IgD-negative memory B cell (primary cell): ENCODE results near the gene PLEKHA8. TPM values are rescaled to one million over a fixed set of nuclear protein-coding genes. Genes with fewer than 3 reads are reported as not detected.

Experiments
- H3K27ac Mint-ChIP-seq, 3 donors: one replicate each; pipeline ENCODE4 v1.8.0; 2020 to 2022; ENCODE audit warnings: mild to moderate bottlenecking in 3 of 3, mixed read lengths in 3 of 3, moderate library complexity in 1 of 3
- H3K27me3 Mint-ChIP-seq: one replicate; pipeline ENCODE4 v1.8.0; 2021; ENCODE audit warnings: mixed read lengths
- H3K36me3 Mint-ChIP-seq: one replicate; pipeline ENCODE4 v1.8.0; 2020; ENCODE audit warnings: mild to moderate bottlenecking, mixed read lengths
- H3K4me1 Mint-ChIP-seq, 3 donors: one replicate each; pipeline ENCODE4 v1.8.0; 2020 to 2022; ENCODE audit warnings: mixed read lengths in 3 of 3, mild to moderate bottlenecking in 1 of 3
- H3K4me3 Mint-ChIP-seq, 4 donors: one replicate each; pipeline ENCODE4 v1.8.0; 2020 to 2022; ENCODE audit warnings: mild to moderate bottlenecking in 4 of 4, mixed read lengths in 4 of 4, moderate library complexity in 3 of 4
- H3K9me3 Mint-ChIP-seq, 3 donors: one replicate each; pipeline ENCODE4 v1.8.0; 2020 to 2021; ENCODE audit warnings: mixed read lengths in 3 of 3, mild to moderate bottlenecking in 1 of 3
- polyA plus RNA-seq: library from polyadenylated mRNA; unstranded; fragments of 300-500 nt; fragmentation: Illumina TruSeq; gene quantifications from one replicate; pipeline ENCODE4 v1.2.3, GENCODE V29; 2021

Gene PLEKHA8
- polyA plus RNA-seq, 1 donor from 2014 or later: 3.6 TPM

GRCh38 chr7:30145426-30145970 lies 117.3 kb downstream of the PLEKHA8 start:
- Mint-ChIP-seq H3K4me1 (peaks cover 0 to 17% (median 8%) of the 10 kb centered on the region in 3 donors), H3K9me3 (no peaks in the 10 kb centered on the region), H3K4me3 (no peak overlapping the region), H3K27me3 (no peaks in the 10 kb centered on the region), H3K27ac (no peak overlapping the region), H3K36me3 (no peaks in the 10 kb centered on the region)

GRCh38 chr7:30146127-30146612 lies 118.0 kb downstream of the PLEKHA8 start:
- H3K27me3 Mint-ChIP-seq: no peaks in the 10 kb centered on the region
- no peak overlapping the region for H3K27ac Mint-ChIP-seq
- H3K4me3 Mint-ChIP-seq: no peak overlapping the region
- H3K4me1 Mint-ChIP-seq: peaks cover 0 to 17% (median 8%) of the 10 kb centered on the region in 3 donors
- no peaks in the 10 kb centered on the region for H3K36me3 Mint-ChIP-seq
- no peaks in the 10 kb centered on the region for H3K9me3 Mint-ChIP-seq

GRCh38 chr7:30147223-30147622 lies 119.0 kb downstream of the PLEKHA8 start:
- Mint-ChIP-seq H3K4me1 (peaks cover 0 to 17% (median 8%) of the 10 kb centered on the region in 3 donors), H3K27me3 (no peaks in the 10 kb centered on the region), H3K36me3 (no peaks in the 10 kb centered on the region), H3K9me3 (no peaks in the 10 kb centered on the region), H3K27ac (no peak overlapping the region), H3K4me3 (no peak overlapping the region)

GRCh38 chr7:30147785-30148184 lies 119.6 kb downstream of the PLEKHA8 start:
- Mint-ChIP-seq H3K4me3 (no peak overlapping the region), H3K36me3 (no peaks in the 10 kb centered on the region), H3K4me1 (peaks cover 0 to 17% (median 8%) of the 10 kb centered on the region in 3 donors), H3K27me3 (no peaks in the 10 kb centered on the region), H3K9me3 (no peaks in the 10 kb centered on the region), H3K27ac (no peak overlapping the region)

GRCh38 chr7:30148426-30148825 lies 120.2 kb downstream of the PLEKHA8 start:
- Mint-ChIP-seq H3K27me3 (no peaks in the 10 kb centered on the region), H3K4me3 (peak overlapping the region in 1 of 4 donors; percentile 63), H3K27ac (peak overlapping the region in 1 of 3 donors; percentile 60)

GRCh38 chr7:30148951-30149459 lies 120.8 kb downstream of the PLEKHA8 start:
- Mint-ChIP-seq H3K27me3 (no peaks in the 10 kb centered on the region), H3K4me3 (peak overlapping the region; percentile 59 to 84 (median 73)), H3K4me1 (peaks cover 0 to 16% (median 6%) of the 10 kb centered on the region in 3 donors), H3K27ac (peak overlapping the region; percentile 60 to 84 (median 78)), H3K36me3 (no peaks in the 10 kb centered on the region), H3K9me3 (no peaks in the 10 kb centered on the region)

More at GRCh38 chr7:30148426-30148825, 120.2 kb downstream of the PLEKHA8 start:
- Mint-ChIP-seq H3K9me3 (no peaks in the 10 kb centered on the region), H3K36me3 (no peaks in the 10 kb centered on the region), H3K4me1 (peaks cover 0 to 17% (median 6%) of the 10 kb centered on the region in 3 donors)

- Mint-ChIP-seq H3K9me3 (no peaks in the 10 kb centered on the region), H3K4me1 (peaks cover 0 to 10% (median 3%) of the 10 kb centered on the region in 3 donors), H3K4me3 (peak overlapping the region in 2 of 4 donors; percentile 33 to 84), H3K27ac (peak overlapping the region in 1 of 3 donors; percentile 84), H3K27me3 (no peaks in the 10 kb centered on the region), H3K36me3 (no peaks in the 10 kb centered on the region)
Observed at GRCh38 chr7:30149640-30150272, 121.5 kb downstream of the PLEKHA8 start.

GRCh38 chr7:30150711-30151110 lies 122.5 kb downstream of the PLEKHA8 start:
- H3K36me3 Mint-ChIP-seq: peaks cover 1% of the 10 kb centered on the region
- H3K9me3 Mint-ChIP-seq: no peaks in the 10 kb centered on the region
- H3K27me3 Mint-ChIP-seq: no peaks in the 10 kb centered on the region
- no peak overlapping the region for H3K27ac Mint-ChIP-seq
- no peak overlapping the region for H3K4me3 Mint-ChIP-seq
- H3K4me1 Mint-ChIP-seq: peaks cover 0 to 10% (median 3%) of the 10 kb centered on the region in 3 donors

GRCh38 chr7:30154111-30154587 lies 125.9 kb downstream of the PLEKHA8 start:
- Mint-ChIP-seq H3K27me3 (no peaks in the 10 kb centered on the region), H3K36me3 (peaks cover 1% of the 10 kb centered on the region), H3K9me3 (no peaks in the 10 kb centered on the region)

GRCh38 chr7:30155481-30155880 lies 127.3 kb downstream of the PLEKHA8 start:
- Mint-ChIP-seq H3K27ac (no peak overlapping the region), H3K9me3 (no peaks in the 10 kb centered on the region), H3K4me3 (no peak overlapping the region), H3K4me1 (peaks cover 8 to 20% (median 12%) of the 10 kb centered on the region in 3 donors), H3K36me3 (peaks cover 1% of the 10 kb centered on the region), H3K27me3 (no peaks in the 10 kb centered on the region)

More at GRCh38 chr7:30154111-30154587, 125.9 kb downstream of the PLEKHA8 start:
- H3K27ac Mint-ChIP-seq: no peak overlapping the region
- peaks cover 0 to 11% (median 10%) of the 10 kb centered on the region in 3 donors for H3K4me1 Mint-ChIP-seq
- no peak overlapping the region for H3K4me3 Mint-ChIP-seq

GRCh38 chr7:30157204-30157603 lies 129.0 kb downstream of the PLEKHA8 start:
- H3K4me3 Mint-ChIP-seq: no peak overlapping the region
- no peak overlapping the region for H3K27ac Mint-ChIP-seq
- no peaks in the 10 kb centered on the region for H3K27me3 Mint-ChIP-seq
- peaks cover 9 to 23% (median 16%) of the 10 kb centered on the region in 3 donors for H3K4me1 Mint-ChIP-seq
- H3K9me3 Mint-ChIP-seq: no peaks in the 10 kb centered on the region
- H3K36me3 Mint-ChIP-seq: peaks cover 1% of the 10 kb centered on the region

- Mint-ChIP-seq H3K4me1 (peaks cover 21 to 41% (median 33%) of the 10 kb centered on the region in 3 donors), H3K36me3 (peaks cover 1% of the 10 kb centered on the region), H3K4me3 (peak overlapping the region in 2 of 4 donors; percentile 52 to 65), H3K27me3 (no peaks in the 10 kb centered on the region), H3K9me3 (no peaks in the 10 kb centered on the region), H3K27ac (peak overlapping the region in 1 of 3 donors; percentile 59)
Observed at GRCh38 chr7:30159163-30159562, 131.0 kb downstream of the PLEKHA8 start.

GRCh38 chr7:30159698-30160143 lies 131.5 kb downstream of the PLEKHA8 start:
- Mint-ChIP-seq H3K4me1 (peaks cover 26 to 46% (median 37%) of the 10 kb centered on the region in 3 donors), H3K27ac (peak overlapping the region in 1 of 3 donors; percentile 59), H3K9me3 (no peaks in the 10 kb centered on the region), H3K27me3 (no peaks in the 10 kb centered on the region), H3K36me3 (peaks cover 1% of the 10 kb centered on the region), H3K4me3 (peak overlapping the region in 3 of 4 donors; percentile 3 to 65 (median 52))

- H3K36me3 Mint-ChIP-seq: peaks cover 1% of the 10 kb centered on the region
Observed at GRCh38 chr7:30160329-30160728, 132.1 kb downstream of the PLEKHA8 start.

GRCh38 chr7:30162133-30162532 lies 133.9 kb downstream of the PLEKHA8 start:
- H3K27ac Mint-ChIP-seq: peak overlapping the region in 2 of 3 donors; percentile 60 to 80
- no peaks in the 10 kb centered on the region for H3K36me3 Mint-ChIP-seq
- H3K9me3 Mint-ChIP-seq: no peaks in the 10 kb centered on the region
- H3K4me1 Mint-ChIP-seq: peaks cover 26 to 45% (median 37%) of the 10 kb centered on the region in 3 donors
- H3K4me3 Mint-ChIP-seq: peak overlapping the region in 3 of 4 donors; percentile 3 to 81 (median 69)
- H3K27me3 Mint-ChIP-seq: no peaks in the 10 kb centered on the region

More at GRCh38 chr7:30160329-30160728, 132.1 kb downstream of the PLEKHA8 start:
- Mint-ChIP-seq H3K27ac (no peak overlapping the region), H3K27me3 (no peaks in the 10 kb centered on the region), H3K9me3 (no peaks in the 10 kb centered on the region), H3K4me1 (peaks cover 26 to 46% (median 37%) of the 10 kb centered on the region in 3 donors), H3K4me3 (no peak overlapping the region)
